OCI-LY1 (cell line): ENCODE results near the gene FAM120C.

Source experiments
- H2AFZ ChIP-seq: fragments of 200-600 bp; sonication (generic), shearing (Covaris generic); 2 replicates; pipeline ENCODE4 v1.6.0; 2014; ENCODE audit warnings: antibody characterized with exemption, mild to moderate bottlenecking, low read length
- H3F3A ChIP-seq: fragments of 200-600 bp; sonication (generic), shearing (Covaris generic); 2 replicates; pipeline ENCODE4 v1.6.0; 2014; ENCODE audit warnings: mild to moderate bottlenecking, antibody characterized with exemption, low read length, moderate library complexity; ENCODE audit not compliant: insufficient read depth
- H3K27ac ChIP-seq: fragments of 200-600 bp; sonication (generic); 2 replicates; pipeline ENCODE4 v1.5.1; 2014; ENCODE audit warnings: low read length, mixed run types, mild to moderate bottlenecking, low read depth; ENCODE audit not compliant: poor library complexity, severe bottlenecking
- H3K27me3 ChIP-seq: fragments of 200-600 bp; sonication (generic); 2 replicates; pipeline ENCODE4 v1.6.0; 2014; ENCODE audit warnings: antibody characterized with exemption, mild to moderate bottlenecking, low read length, moderate library complexity; ENCODE audit not compliant: insufficient read depth
- H3K36me3 ChIP-seq: fragments of 200-600 bp; sonication (generic); 2 replicates; pipeline ENCODE4 v1.6.1; 2014; ENCODE audit warnings: mild to moderate bottlenecking, antibody characterized with exemption, low read length, moderate library complexity, mixed read lengths; ENCODE audit not compliant: insufficient read depth
- H3K4me1 ChIP-seq: fragments of 200-600 bp; sonication (generic); 2 replicates; pipeline ENCODE4 v1.5.1; 2014; ENCODE audit warnings: mild to moderate bottlenecking, low read length, moderate library complexity; ENCODE audit not compliant: insufficient read depth, severe bottlenecking
- H3K4me2 ChIP-seq: fragments of 200-600 bp; sonication (generic), shearing (Covaris generic); 2 replicates; pipeline ENCODE4 v1.6.1; 2014; ENCODE audit warnings: low read length
- H3K4me3 ChIP-seq: fragments of 200-600 bp; sonication (generic); 2 replicates; pipeline ENCODE4 v1.5.1; 2014; ENCODE audit warnings: low read length, low read depth, mild to moderate bottlenecking, mixed read lengths; ENCODE audit not compliant: poor library complexity, severe bottlenecking
- H3K79me2 ChIP-seq: fragments of 200-600 bp; shearing (Covaris generic); 2 replicates; pipeline ENCODE4 v1.6.1; 2016; ENCODE audit warnings: mixed run types, low read length, mixed read lengths; ENCODE audit not compliant: insufficient read depth
- H3K9ac ChIP-seq: fragments of 200-600 bp; sonication (generic), shearing (Covaris generic); 2 replicates; pipeline ENCODE4 v1.6.1; 2014; ENCODE audit warnings: mild to moderate bottlenecking, low read length, mixed read lengths
- H3K9me2 ChIP-seq: fragments of 200-600 bp; sonication (generic), shearing (Covaris generic); 2 replicates; pipeline ENCODE4 v1.6.1; 2014; ENCODE audit warnings: low read depth, mild to moderate bottlenecking, low read length, mixed read lengths
- H3K9me3 ChIP-seq: fragments of 200-600 bp; shearing (Covaris generic); 2 replicates; pipeline ENCODE4 v1.6.1; 2014; ENCODE audit warnings: low read length, mixed read lengths
- H4K20me1 ChIP-seq: fragments of 200-600 bp; sonication (generic), shearing (Covaris generic); 2 replicates; pipeline ENCODE4 v1.6.0; 2016; ENCODE audit warnings: mild to moderate bottlenecking, low read length; ENCODE audit not compliant: insufficient read depth
- CTCF ChIP-seq: fragments of 200-600 bp; sonication (generic), shearing (Covaris generic); IDR thresholded peaks from 2 replicates; pipeline ENCODE4 v1.5.1; 2017; ENCODE audit warnings: mild to moderate bottlenecking, antibody characterized with exemption, low read length, moderate library complexity, mixed read lengths
- EZH2 ChIP-seq: fragments of 200-600 bp; sonication (generic), shearing (Covaris generic); IDR thresholded peaks from 2 replicates; pipeline ENCODE4 v1.8.0; 2017; ENCODE audit warnings: borderline replicate concordance, mixed run types, mild to moderate bottlenecking, antibody characterized with exemption, low read length, moderate library complexity, mixed read lengths

Gene FAM120C

GRCh38 chrX:54029529-54030143, 153.4 kb downstream of the FAM120C start:
- Histone ChIP-seq H4K20me1 (no peaks in the 10 kb centered on the region), H3K4me2 (no peak overlapping the region), H3K27ac (no peak overlapping the region), H3K36me3 (peaks cover 65% of the 10 kb centered on the region), H3K79me2 (no peaks in the 10 kb centered on the region), H3K9ac (no peak overlapping the region), H3K9me3 (no peaks in the 10 kb centered on the region), H3F3A (no peaks in the 10 kb centered on the region), H3K4me1 (no peaks in the 10 kb centered on the region), H3K4me3 (no peak overlapping the region), H3K9me2 (no peaks in the 10 kb centered on the region), H2AFZ (no peak overlapping the region), H3K27me3 (no peaks in the 10 kb centered on the region)
- no peak for TF ChIP-seq CTCF
- no peak for TF ChIP-seq EZH2

GRCh38 chrX:54024350-54024749, 158.7 kb downstream of the FAM120C start:
- no peak overlapping the region for H3K9ac ChIP-seq
- H3K9me2 ChIP-seq: no peaks in the 10 kb centered on the region
- no peaks in the 10 kb centered on the region for H3K9me3 ChIP-seq
- no peak overlapping the region for H3K4me3 ChIP-seq
- no peak overlapping the region for H3K27ac ChIP-seq
- no peaks in the 10 kb centered on the region for H4K20me1 ChIP-seq
- no peaks in the 10 kb centered on the region for H3F3A ChIP-seq
- TF ChIP-seq CTCF (no peak), EZH2 (no peak)
- H3K4me1 ChIP-seq: no peaks in the 10 kb centered on the region
- H3K79me2 ChIP-seq: no peaks in the 10 kb centered on the region
- H3K4me2 ChIP-seq: no peak overlapping the region
- peaks cover 37% of the 10 kb centered on the region for H3K36me3 ChIP-seq
- H2AFZ ChIP-seq: no peak overlapping the region
- H3K27me3 ChIP-seq: no peaks in the 10 kb centered on the region
